Measurements from ENCODE around the gene ATP6V1C2.
"Not testable (repeated sequence)": the region's sequence is repeated elsewhere in the genome, so short reads cannot be mapped to it uniquely, and the experiment has no call there.

ATP6V1C2 gene

DNA sequence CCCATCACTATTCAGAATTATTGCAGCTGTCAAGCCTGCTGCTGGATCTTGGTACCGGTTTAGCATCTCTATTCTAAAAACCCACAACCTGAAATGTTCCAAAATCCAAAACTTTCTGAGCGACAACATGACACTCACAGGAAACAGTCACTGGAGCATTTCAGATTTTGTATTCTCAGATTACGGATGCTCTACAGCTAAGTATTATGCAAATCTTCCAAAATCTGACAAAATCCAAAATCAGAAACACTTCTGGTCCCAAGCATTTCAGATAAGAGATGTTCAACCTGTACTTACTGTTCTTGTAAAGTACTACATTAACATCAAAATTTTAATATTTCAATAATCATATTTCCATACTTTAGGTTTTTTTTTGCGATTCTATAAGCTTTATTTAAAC lies 78.7 kb downstream of the ATP6V1C2 start:
- H3K27ac ChIP-seq, result no peak overlapping the region
- TF ChIP-seq, protein P1, sequence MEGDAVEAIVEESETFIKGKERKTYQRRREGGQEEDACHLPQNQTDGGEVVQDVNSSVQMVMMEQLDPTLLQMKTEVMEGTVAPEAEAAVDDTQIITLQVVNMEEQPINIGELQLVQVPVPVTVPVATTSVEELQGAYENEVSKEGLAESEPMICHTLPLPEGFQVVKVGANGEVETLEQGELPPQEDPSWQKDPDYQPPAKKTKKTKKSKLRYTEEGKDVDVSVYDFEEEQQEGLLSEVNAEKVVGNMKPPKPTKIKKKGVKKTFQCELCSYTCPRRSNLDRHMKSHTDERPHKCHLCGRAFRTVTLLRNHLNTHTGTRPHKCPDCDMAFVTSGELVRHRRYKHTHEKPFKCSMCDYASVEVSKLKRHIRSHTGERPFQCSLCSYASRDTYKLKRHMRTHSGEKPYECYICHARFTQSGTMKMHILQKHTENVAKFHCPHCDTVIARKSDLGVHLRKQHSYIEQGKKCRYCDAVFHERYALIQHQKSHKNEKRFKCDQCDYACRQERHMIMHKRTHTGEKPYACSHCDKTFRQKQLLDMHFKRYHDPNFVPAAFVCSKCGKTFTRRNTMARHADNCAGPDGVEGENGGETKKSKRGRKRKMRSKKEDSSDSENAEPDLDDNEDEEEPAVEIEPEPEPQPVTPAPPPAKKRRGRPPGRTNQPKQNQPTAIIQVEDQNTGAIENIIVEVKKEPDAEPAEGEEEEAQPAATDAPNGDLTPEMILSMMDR (IDR thresholded peaks at IDR 0.05), result no peak
- no peak for TF ChIP-seq ZFX (IDR thresholded peaks at IDR 0.05; ENCODE audit: borderline replicate concordance)

DNA sequence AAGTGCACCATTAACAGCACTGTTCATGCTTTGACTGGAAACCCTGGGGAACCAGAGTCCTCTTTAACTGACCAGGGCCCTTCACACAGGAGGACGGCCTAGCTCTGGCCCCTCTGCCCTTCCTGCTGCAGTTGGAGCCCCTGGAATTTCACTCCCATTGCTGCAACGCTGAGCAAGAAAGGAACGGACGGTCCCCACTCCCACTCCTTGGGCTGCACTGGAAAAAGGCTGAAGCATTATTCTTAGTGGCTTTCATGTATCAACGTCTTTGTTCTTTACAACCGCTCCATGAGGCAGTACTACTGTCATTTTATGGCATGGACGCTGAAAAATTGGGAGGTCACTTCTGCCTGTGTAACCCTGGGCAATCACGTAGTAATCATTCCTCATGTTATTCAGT lies 81.2 kb downstream of the ATP6V1C2 start:
- no peak for TF ChIP-seq ZFX (IDR thresholded peaks at IDR 0.05; ENCODE audit: borderline replicate concordance)
- TF ChIP-seq, protein P1 (IDR thresholded peaks at IDR 0.05), result no peak

DNA sequence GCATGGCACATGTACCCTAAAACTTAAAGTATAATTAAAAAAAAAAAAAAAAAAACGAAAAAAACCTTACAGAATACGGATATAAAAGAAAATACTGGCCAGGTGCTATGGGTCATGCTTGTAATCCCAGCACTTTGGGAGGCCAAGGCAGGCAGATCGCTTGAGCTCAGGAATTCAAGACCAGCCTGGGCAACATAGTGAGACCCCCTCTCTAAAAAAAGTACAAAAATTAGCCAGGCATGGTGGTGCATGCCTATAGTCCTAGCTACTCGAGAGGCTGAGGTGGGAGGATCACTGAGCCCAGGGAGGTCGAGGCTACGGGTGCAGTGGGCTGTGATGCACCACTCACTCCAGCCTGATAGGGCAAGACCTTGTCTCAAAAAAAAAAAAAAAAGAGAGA lies 84.6 kb downstream of the ATP6V1C2 start:
- not testable (repeated sequence) for H3K27ac ChIP-seq

More for the DNA sequence above, 81.2 kb downstream of the ATP6V1C2 start:
- no peak overlapping the region for H3K27ac ChIP-seq

DNA sequence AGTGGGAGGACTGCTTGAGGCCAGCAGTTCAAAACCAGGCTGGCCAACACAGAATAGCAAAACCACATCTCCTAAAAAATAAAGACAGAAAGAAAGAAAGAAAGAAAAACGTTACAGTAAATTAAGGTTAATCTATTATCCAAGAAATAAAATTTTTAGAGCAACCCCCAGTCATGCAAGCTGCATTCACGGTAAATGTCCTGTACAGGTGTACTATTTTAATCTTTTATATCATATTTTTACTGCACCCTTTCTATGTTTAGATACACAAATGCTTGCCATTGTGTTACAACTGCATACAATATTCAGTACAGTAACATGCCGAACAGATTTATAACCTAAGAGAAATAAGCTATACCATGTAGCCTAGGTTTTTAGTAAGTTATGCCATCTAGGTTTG lies 85.1 kb downstream of the ATP6V1C2 start:
- no peak overlapping the region for H3K27ac ChIP-seq
- TF ChIP-seq ZFX (IDR thresholded peaks at IDR 0.05; ENCODE audit: borderline replicate concordance), result no peak
- TF ChIP-seq, protein P1 (IDR thresholded peaks at IDR 0.05), result no peak

DNA sequence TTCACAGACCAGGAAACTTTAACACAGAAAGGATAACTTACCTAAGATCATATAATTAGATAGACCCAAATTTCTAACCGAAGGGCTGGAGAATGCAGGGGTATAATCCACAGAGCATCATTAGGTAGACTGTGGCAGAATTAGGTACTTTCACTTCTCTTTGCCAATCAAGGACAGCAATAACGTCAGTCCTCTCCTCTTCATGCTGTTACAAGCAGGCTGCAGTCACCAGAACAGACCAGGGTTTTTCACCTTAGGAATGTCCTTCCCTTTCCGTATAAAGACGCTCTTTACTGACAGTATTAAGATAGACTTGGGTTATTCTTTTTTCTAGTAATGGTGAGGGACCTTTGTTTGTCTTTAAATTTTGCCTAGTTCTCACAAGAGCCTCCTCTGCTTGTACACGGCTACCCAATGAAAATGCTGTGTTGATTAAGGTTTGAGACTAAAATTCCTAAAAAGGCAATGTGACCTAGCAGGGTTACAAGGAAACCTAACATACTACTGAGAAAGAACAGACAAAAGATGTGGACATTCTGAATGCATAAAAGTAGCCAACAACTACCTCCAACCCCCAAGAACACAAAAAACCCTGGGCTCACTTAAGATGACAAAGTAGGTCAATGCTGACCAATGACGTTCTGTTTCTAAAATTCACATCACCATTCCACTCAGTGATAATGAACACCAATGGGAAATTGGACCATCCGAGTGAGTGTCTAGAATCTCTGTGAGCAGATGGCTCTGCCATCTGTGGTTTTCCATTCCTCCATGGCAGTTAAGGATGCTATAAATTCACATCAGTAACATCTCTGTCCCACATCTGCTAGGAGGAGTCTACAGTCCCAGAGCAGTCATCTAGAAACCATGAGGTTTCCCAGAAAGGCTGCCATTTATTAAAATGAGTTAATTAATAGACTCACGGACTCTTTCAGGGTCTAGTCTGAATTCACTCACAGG lies 89.1 kb downstream of the ATP6V1C2 start:
- no peak for TF ChIP-seq ZFX (IDR thresholded peaks at IDR 0.05; ENCODE audit: borderline replicate concordance)
- TF ChIP-seq, protein P1 (IDR thresholded peaks at IDR 0.05), result no peak
- no peak overlapping the region for H3K27ac ChIP-seq

DNA sequence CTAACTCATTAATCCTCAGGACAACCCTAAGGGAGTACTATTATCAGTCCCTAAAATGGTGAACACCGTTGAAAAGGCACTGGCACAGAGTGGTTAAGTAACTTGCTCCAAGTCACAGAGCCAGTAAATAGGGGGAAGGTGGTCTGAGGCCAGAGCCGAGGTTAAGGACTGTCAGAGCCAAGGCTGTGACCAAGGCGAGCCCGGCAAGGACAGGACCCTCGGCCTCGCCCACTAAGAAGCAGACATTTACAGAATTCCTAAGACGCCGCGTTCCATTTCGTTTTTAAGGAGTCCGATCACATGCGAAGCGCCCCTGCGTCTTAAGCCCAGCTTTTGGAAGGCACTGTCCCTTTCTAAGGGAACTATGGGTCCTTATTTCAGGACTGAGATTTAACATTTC lies 90.1 kb downstream of the ATP6V1C2 start:
- TF ChIP-seq, protein P1 (IDR thresholded peaks at IDR 0.05), result no peak
- TF ChIP-seq ZFX (IDR thresholded peaks at IDR 0.05; ENCODE audit: borderline replicate concordance), result no peak
- H3K27ac ChIP-seq, result peak overlapping the region; percentile 84

DNA sequence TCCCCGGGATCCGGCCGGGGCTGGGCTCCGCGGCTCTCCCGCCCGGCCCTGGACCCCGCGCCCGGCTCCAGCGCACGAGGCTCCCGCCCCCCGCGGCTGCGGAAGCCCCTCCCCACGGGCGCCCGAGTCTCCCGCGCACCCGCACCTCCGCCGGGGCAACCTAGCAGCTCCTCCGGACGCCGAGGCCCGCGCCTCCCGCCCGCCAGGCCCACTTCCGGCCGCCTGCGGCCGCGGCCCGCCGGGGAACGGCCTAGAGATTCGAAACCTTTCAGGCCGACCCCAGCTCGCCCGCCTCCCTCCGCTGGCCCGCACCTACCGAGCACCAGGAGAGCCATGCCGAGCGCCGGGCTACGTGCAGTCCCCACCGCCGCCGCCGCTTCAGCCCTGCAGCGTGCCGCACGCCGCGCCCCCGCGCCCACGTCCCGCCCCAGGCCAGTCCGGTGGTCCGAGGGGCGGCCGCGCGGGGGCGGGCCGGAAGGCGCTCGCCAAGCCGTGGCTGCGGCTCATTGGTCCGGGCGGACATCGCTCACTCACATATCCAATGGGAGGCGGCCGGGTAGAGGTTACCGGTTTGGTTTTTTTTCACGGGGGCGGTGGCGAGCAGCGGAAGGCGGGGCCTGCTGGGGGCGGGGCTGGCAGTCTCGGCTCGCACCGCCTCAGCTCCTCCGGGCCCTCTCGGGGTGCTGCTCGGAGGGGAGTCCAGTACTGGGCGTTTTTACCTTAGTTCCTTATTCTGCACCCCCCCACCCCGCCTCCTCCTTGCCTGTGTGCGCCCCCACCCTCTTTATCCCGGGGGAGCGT lies 91.1 kb downstream of the ATP6V1C2 start, which contains the start of gene PDIA6:
TSS of gene PDIA6 (minus strand) at position 424 of the 801 bp plus-strand sequence. CDS start at position 335, 89 bp downstream.
- TF ChIP-seq, protein P1 (IDR thresholded peaks at IDR 0.05), result no peak
- no peak for TF ChIP-seq ZFX (IDR thresholded peaks at IDR 0.05; ENCODE audit: borderline replicate concordance)
- peak within 1 kb of the TSS; percentile 84 for H3K27ac ChIP-seq

DNA sequence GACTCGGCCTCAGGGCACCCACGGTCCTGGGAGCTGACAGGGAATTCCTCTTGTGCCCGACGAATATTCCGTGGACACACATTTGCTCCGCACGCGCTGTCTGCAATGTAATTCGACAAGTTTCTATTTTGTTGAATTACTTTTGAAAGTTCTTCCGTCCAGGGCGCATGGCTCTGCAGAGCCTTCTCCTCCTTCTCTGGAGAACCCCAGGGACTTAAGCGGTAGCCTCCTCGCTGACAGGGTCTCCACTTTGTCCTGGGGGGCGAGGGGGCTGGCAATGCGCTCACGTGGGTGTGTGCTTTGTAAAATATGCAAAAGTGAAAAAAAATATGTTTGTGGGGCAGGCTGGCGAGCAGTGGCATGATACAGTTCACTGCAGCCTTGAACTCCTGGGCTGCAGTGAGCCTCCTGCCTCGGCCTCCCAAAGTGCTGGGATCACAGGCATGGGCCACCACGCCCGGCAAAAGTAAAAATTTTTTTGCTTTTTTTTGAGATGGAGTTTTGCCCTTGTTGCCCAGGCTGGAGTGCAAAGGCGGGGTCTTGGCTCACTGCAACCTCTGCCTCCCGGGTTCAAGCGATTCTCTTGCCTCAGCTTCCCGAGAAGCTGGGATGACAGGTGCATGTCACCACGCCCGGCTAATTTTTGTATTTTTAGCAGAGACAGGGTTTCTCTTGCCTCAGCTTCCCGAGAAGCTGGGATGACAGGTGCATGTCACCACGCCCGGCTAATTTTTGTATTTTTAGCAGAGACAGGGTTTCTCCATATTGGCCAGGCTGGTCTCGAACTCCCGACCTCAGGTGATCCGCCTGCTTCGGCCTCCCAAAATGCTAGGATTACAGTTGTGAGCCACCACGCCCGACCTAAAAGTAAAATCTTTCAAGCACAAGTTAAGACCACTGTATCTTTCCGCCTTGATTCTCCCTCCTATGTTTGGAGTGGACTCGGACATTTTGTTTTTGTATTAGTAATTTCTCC lies 92.0 kb downstream of the ATP6V1C2 start:
- H3K27ac ChIP-seq, result peak overlapping the region; percentile 84
